ENCODE results near the gene ART1. TPM values are rescaled to one million over a fixed set of nuclear protein-coding genes. Genes with fewer than 3 reads are reported as not detected.

The ART1 gene, protein sequence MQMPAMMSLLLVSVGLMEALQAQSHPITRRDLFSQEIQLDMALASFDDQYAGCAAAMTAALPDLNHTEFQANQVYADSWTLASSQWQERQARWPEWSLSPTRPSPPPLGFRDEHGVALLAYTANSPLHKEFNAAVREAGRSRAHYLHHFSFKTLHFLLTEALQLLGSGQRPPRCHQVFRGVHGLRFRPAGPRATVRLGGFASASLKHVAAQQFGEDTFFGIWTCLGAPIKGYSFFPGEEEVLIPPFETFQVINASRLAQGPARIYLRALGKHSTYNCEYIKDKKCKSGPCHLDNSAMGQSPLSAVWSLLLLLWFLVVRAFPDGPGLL
- total RNA-seq, result not detected

DNA sequence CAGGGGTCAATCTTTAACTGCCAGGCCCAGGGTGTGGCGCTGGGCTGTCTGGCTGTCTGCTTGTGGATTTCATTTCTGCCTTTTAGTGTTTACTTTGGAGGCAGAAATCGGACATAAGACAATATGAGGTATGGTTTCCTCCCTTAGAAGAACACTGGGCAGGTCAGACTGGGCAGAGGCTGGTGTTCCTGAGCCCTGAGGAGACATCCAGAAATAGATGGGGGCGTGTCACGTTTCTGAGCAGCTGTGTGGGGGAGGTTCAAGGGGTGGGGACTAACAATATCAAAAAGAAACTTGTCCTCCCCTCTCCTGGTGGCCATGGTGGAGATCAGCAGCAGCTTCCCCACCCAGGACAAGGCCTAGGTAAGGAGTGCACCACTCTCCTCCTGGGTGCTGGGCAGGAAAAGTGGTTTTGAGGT lies at the start of gene ART1:
Gene ART1, plus strand, starts transcription at position 312 of the 419 bp plus-strand sequence. CDS start 14,086 bp downstream, outside the sequence.

DNA sequence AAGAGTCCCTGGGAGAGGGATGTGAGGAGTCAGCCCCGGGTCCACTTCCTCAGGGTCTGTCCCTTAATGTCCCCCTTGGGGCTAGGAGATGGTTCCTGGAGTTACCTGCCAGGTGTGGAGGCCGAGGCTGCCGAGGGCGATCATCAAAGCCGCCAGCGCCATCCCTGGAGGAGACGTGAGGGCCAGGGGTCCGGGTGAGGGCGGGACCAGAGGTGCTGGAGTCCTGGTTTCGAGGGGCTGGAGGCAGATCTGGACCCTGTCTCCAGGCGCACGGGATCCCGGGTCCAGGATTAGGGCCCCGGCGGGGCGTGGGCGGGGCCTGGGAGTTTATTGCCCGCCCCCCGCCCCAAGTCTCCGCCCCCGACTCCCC lies 3.2 kb upstream of the ART1 start, which contains the start of gene ART5:
Gene ART5, minus strand, starts transcription at position 292 of the 370 bp plus-strand sequence. Its CDS starts 130 bp downstream, at position 162.

DNA sequence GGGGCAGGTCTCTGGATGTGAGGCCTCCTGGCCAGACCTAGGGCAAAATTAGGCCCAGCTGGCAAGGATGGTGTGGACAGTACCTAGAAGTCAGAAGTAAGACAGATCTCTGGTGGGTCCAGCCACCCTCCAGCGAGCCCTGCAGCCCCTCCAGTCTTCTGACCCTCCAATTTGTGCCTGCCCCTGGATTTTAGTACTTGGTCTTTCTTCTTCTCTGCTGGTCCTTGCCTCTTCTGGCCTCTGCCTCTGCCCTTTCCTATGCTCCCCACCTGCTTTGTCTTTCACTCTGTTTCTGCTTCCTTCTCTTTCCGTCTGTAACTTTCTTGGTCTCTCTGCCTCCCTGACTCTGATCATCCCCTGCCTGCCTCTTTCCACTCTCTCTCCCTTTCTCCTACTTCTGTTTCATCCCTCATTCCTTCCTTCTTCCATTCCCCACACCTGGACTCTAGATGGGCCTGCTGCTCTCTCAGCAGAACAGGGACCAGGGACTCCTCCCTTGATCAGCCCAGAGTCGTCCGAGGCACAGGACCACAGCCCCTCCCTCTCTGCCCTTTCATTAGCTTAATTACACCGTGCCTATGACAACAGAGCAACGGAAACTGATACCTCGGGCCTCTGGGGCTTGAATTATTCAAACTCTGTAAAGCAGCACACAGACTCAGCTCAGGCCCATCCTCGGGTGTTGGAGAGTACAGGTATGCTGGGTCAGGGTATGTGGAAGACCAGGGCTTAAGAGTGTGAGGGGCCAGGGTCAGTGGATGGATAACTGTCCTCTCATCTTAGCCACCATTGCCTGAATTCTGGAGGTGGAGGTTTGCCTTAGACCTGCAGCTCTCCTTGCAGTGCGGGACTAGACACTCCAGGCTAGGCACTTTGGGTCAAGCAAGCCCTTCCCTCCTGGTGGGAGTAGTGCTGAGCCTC lies 26.7 kb downstream of the ART1 start, which contains the start of gene CHRNA10:
Gene CHRNA10, minus strand, starts transcription at position 51 of the 921 bp plus-strand sequence. CDS start 72 bp downstream, outside the sequence.

Small RNA genes lying within 50 kb of the gene (small RNA-seq; reads per million reads assigned to genes)
- gene RF00019, result 0 reads per million in 2 donors

Other genes starting within 250 kb of the ART1 start
- not detected for gene ART5, start 3.1 kb upstream of the ART1 start, total RNA-seq
- 1 to 10 TPM; 1.0 to 1.3 TPM for gene CHRNA10, start 26.3 kb downstream of the ART1 start, total RNA-seq
- 100 to 1,000 TPM; 103 to 158 TPM for gene NUP98, start 152.4 kb downstream of the ART1 start, total RNA-seq
- 10 to 100 TPM; 10.7 to 11.0 TPM for gene PGAP2, start 163.4 kb downstream of the ART1 start, total RNA-seq
- 10 to 100 TPM; 12.4 to 15.3 TPM for gene RHOG, start 195.8 kb downstream of the ART1 start, total RNA-seq
- 10 to 100 TPM; 26.3 to 30.6 TPM for gene STIM1, start 210.5 kb downstream of the ART1 start, total RNA-seq